Measurements from ENCODE around the gene UNC119B.

- TF ChIP-seq POLR2A (IDR thresholded peaks at IDR 0.05) (no peak), CTCF (IDR thresholded peaks at IDR 0.05) (no peak)
Measured at GRCh38 chr12:120758798-120759590, 48.7 kb downstream of the UNC119B start.

All from tibial nerve (tissue), 3 donors.